Sigmoid colon (tissue), 7 donors: ENCODE results near the gene NLGN4Y. TPM values are rescaled to one million over a fixed set of nuclear protein-coding genes. Genes with fewer than 3 reads are reported as not detected.
A peak's percentile ranks its signal among the peaks of the same experiment; 100 is the strongest.
"Not testable (repeated sequence)": the region's sequence is repeated elsewhere in the genome, so short reads cannot be mapped to it uniquely, and the experiment has no call there.

Experiments
- DNase-seq: peaks from one replicate; pipeline ENCODE4 v3.0.0-alpha.2; 2019
- H3K27ac ChIP-seq, 4 donors: fragments of 200-600 bp; sonication (generic); one replicate each; pipeline ENCODE4 v1.5.1; 2016 to 2019; ENCODE audit warnings: mild to moderate bottlenecking in 1 of 4
- H3K27me3 ChIP-seq, 3 donors: fragments of 200-600 bp; sonication (generic); one replicate each; pipeline ENCODE4 v1.5.1; 2019; ENCODE audit warnings: mild to moderate bottlenecking in 1 of 3
- H3K36me3 ChIP-seq, 4 donors: fragments of 200-600 bp; sonication (generic); one replicate each; pipeline ENCODE4 v1.5.1; 2016 to 2019
- H3K4me1 ChIP-seq, 4 donors: fragments of 200-600 bp; sonication (generic); one replicate each; pipeline ENCODE4 v1.5.1; 2017 to 2019
- H3K4me3 ChIP-seq, 4 donors: fragments of 200-600 bp; sonication (generic); one replicate each; pipeline ENCODE4 v1.5.1; 2017 to 2019; ENCODE audit warnings: mild to moderate bottlenecking in 2 of 4, moderate library complexity in 1 of 4
- H3K9me3 ChIP-seq, 4 donors: fragments of 200-600 bp in 3 of 4; sonication (generic) in 3 of 4; one replicate each; pipeline versions ENCODE4 v1.5.1 to v1.6.1; 2013 to 2019
- EP300 ChIP-seq, 4 donors: sonication (generic); formaldehyde crosslinking; IDR thresholded peaks; one replicate each; pipeline ENCODE4 v1.6.1; 2017; ENCODE audit warnings: antibody characterized with exemption in 4 of 4
- POLR2A ChIP-seq, 2 donors: fragments of 450-650 bp; IDR thresholded peaks; one replicate each; pipeline ENCODE4 v1.6.1; 2016; ENCODE audit warnings: antibody characterized with exemption in 2 of 2, mild to moderate bottlenecking in 2 of 2, moderate library complexity in 2 of 2
- POLR2AphosphoS5 ChIP-seq, 4 donors: sonication (generic); formaldehyde crosslinking; IDR thresholded peaks; one replicate each; pipeline ENCODE4 v1.6.1; 2017; ENCODE audit warnings: antibody characterized with exemption in 4 of 4
- WGBS, 2 donors: extraction: QIAGEN DNeasy Blood & Tissue Kit; methylation state at CpG; one replicate each; pipeline ENCODE4 v1.1.7; 2013; 5-methylcytosine and 5-hydroxymethylcytosine counted together
- intact Hi-C: fragments of 100-400 bp; cut with DNase I; formaldehyde crosslinking; loops from one replicate; pipeline ENCODE4 v1.15.1; 2023
- polyA plus RNA-seq, 3 donors: library from polyadenylated mRNA; stranded (reverse); fragments of 200-250 nt; gene quantifications; one replicate each; pipeline ENCODE4 v1.2.3, GENCODE V29; 2013
- total RNA-seq, 4 donors: library from RNA; depleted of rRNA; stranded (reverse); fragments of >200 nt; gene quantifications; one replicate each; pipeline ENCODE4 v1.1.0, GENCODE V29; 2016
- TF ChIP-seq, protein P1 (sequence below), 4 experiments: fragments of 450-650 bp in 3 of 4; fragments of 200-600 bp in 1 of 4; IDR thresholded peaks; one replicate each; pipeline ENCODE4 v1.5.1; 2016 to 2019; ENCODE audit warnings: antibody characterized with exemption in 4 of 4, mild to moderate bottlenecking in 3 of 4, moderate library complexity in 2 of 4
- donor health status: healthy with polysubstance abuse.
- donor health status: Bipolar disorder and iron deficiency.
- donor health status: healthy.

The NLGN4Y gene
- total and polyA plus RNA-seq, 7 donors = under 0.01 to 46.8 (median 11.0) TPM; not detected in 3

DNA sequence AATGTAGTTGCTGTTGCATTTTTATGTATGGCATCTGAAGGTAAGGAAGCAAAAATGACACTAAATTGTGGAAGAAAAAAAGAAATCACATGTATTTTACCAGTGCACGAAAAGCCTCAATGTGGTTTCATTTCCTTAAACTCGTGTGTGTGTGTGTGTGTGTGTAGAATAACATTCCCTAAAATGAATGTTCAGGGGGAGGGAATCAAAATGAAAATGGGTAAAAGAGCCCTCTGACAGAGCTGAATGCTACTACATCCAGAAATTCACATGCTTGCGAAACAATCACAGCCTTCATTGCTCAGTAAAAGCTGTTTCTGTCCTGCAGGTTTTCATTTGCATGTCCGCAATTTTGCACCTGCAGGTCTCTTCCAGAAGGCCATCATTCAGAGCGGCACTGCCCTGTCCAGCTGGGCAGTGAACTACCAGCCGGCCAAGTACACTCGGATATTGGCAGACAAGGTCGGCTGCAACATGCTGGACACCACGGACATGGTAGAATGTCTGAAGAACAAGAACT is 305.1 kb downstream of the NLGN4Y start:
- no peak for DNase-seq
- Histone ChIP-seq H3K36me3 (no peaks in the 10 kb centered on the region), H3K4me1 (no peaks in the 10 kb centered on the region), H3K27me3 (no peaks in the 10 kb centered on the region), H3K4me3 (no peak overlapping the region), H3K27ac (no peak overlapping the region), H3K9me3 (no peaks in the 10 kb centered on the region)
- TF ChIP-seq POLR2A (IDR thresholded peaks at IDR 0.05) (no peak), POLR2AphosphoS5 (IDR thresholded peaks at IDR 0.05) (no peak), EP300 (IDR thresholded peaks at IDR 0.05) (no peak)
- TF ChIP-seq, protein P1, sequence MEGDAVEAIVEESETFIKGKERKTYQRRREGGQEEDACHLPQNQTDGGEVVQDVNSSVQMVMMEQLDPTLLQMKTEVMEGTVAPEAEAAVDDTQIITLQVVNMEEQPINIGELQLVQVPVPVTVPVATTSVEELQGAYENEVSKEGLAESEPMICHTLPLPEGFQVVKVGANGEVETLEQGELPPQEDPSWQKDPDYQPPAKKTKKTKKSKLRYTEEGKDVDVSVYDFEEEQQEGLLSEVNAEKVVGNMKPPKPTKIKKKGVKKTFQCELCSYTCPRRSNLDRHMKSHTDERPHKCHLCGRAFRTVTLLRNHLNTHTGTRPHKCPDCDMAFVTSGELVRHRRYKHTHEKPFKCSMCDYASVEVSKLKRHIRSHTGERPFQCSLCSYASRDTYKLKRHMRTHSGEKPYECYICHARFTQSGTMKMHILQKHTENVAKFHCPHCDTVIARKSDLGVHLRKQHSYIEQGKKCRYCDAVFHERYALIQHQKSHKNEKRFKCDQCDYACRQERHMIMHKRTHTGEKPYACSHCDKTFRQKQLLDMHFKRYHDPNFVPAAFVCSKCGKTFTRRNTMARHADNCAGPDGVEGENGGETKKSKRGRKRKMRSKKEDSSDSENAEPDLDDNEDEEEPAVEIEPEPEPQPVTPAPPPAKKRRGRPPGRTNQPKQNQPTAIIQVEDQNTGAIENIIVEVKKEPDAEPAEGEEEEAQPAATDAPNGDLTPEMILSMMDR (IDR thresholded peaks at IDR 0.05) = no peak
- intact Hi-C loops = no loop called here
- 89 to 91% methylated on average over 9 of the region's 9 CpGs for WGBS, 2 donors

DNA sequence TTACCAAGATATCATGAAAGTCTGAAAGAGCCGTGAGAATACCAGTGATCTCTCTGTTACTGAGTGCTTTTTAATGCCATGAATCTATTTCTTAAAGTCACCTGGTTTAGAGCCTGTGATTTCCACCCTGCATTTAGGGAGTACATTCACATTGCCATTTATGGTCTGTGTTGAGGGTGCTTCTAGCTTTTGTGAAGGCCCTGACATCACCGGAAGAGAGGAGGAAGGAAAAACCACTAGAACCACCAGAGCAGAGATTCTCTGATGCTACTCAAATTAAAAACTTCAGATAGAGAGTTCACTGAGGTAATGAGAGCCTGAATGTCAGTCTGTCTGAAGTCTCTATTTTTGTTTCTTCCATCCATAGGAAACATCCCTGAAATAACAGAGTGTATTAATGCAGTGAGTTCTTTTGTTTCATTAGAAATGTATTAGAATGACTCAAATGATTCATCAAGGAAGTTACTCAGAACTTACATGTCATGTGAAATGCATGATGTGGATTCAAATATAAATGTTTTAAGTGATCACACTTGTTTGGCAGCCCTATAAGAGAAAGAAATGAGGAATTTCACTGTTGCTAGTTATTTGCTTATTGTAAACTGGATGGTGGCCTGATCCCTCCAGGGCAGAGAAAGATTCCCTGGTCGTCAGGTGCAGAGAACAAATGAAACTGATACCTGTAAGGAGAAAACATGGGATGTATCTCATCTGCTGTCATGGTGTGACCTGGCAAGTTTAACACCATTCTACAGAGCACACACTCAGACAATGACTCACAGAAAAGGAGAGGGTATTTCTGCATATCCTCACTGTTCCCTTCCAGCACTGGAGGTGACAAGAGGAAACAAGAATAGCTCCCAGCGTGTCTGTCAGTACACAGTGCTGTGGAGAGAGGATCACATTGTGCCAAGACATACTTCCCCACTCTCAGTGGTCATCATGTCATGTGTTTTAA is 310.1 kb downstream of the NLGN4Y start:
- Histone ChIP-seq H3K27me3 (no peaks in the 10 kb centered on the region), H3K27ac (no peak overlapping the region), H3K4me1 (no peaks in the 10 kb centered on the region), H3K36me3 (no peaks in the 10 kb centered on the region), H3K9me3 (no peaks in the 10 kb centered on the region), H3K4me3 (no peak overlapping the region)
- 64 to 72% methylated on average over 4 of the region's 4 CpGs for WGBS, 2 donors
- DNase-seq = no peak
- TF ChIP-seq POLR2AphosphoS5 (IDR thresholded peaks at IDR 0.05) (peak in 1 of 4 donors; percentile 38), EP300 (IDR thresholded peaks at IDR 0.05) (no peak)
- intact Hi-C loops = no loop called here

DNA sequence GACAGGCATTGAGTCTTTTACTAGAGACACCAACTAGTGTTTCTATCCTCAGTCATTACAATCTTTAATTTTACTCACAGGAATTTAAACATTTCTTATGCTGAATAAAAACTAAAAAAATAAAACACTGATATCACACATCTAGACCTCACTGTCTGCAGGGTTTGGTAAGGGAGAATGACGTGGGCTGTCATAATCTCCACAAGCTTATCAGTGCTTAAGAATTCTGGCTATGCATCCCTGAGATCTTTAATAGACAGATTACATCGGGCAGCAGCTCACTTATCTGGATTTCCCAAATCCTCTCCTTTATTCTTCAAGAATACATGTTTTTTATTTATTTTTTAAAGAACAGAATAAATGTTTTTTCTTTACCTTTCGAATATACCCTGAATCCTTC is 313.1 kb downstream of the NLGN4Y start:
- H3K36me3 ChIP-seq = peaks cover 0 to 5% (median 0%) of the 10 kb centered on the region in 4 donors
- no peaks in the 10 kb centered on the region for H3K9me3 ChIP-seq
- no peak overlapping the region for H3K27ac ChIP-seq
- H3K4me3 ChIP-seq = no peak overlapping the region
- 83 to 88% methylated on average over 3 of the region's 3 CpGs for WGBS, 2 donors
- H3K4me1 ChIP-seq = no peaks in the 10 kb centered on the region
- no peaks in the 10 kb centered on the region for H3K27me3 ChIP-seq
- TF ChIP-seq, protein P1 (IDR thresholded peaks at IDR 0.05) = no peak
- no peak for TF ChIP-seq EP300 (IDR thresholded peaks at IDR 0.05)
- no peak for TF ChIP-seq POLR2A (IDR thresholded peaks at IDR 0.05)
- no peak for TF ChIP-seq POLR2AphosphoS5 (IDR thresholded peaks at IDR 0.05)
- intact Hi-C loops = no loop called here
- no peak for DNase-seq

DNA sequence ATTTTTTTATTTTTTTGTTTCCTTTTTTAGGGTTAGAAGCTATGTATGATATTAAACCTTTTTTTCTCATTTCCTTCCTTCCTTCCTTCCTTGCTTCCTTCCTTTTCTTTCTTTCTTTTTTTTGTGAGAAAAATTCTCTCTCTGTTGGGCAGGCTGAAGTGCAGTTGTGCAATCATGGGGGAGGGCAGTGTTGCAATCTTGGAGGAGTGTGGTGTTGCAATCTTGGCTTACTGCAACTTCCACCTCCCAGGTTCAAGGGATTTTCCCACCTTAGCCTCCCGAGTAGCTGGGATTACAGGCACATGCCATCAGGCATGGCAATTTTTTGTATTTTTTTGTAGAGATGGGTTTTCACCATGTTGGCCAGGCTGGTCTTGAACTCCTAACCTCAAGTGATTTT is 326.4 kb downstream of the NLGN4Y start:
- DNase-seq = no peak
- TF ChIP-seq EP300 (IDR thresholded peaks at IDR 0.05) = no peak
- TF ChIP-seq POLR2A (IDR thresholded peaks at IDR 0.05) = no peak
- TF ChIP-seq POLR2AphosphoS5 (IDR thresholded peaks at IDR 0.05) = no peak
- TF ChIP-seq, protein P1 (IDR thresholded peaks at IDR 0.05) = no peak
- intact Hi-C loops = no loop called here

DNA sequence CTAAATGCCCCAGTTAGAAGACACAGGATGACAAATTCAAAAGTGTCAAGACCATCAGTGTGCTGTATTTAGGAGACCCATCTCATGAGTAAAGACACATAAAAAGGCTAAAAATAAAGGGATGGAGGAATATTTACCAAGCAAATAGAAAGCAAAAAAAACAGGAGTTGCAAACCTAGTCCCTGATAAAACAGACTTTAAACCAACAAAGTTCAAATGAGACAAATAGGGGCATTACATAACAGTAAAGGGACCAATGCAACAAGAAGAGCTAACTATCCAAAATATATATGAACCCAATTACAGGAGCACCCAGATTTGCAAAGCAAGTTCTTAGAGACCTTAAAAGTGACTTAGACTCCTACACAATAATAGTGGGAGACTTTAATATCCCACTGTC is 336.1 kb downstream of the NLGN4Y start:
- TF ChIP-seq EP300 (IDR thresholded peaks at IDR 0.05) (no peak), POLR2A (IDR thresholded peaks at IDR 0.05) (no peak), POLR2AphosphoS5 (IDR thresholded peaks at IDR 0.05) (no peak)
- TF ChIP-seq, protein P1 (IDR thresholded peaks at IDR 0.05) = no peak

More for the DNA sequence above, 326.4 kb downstream of the NLGN4Y start:
- no peaks in the 10 kb centered on the region for H3K27me3 ChIP-seq
- WGBS, 2 donors = 48 to 62% methylated on average over 1 of the region's 1 CpG
- H3K9me3 ChIP-seq = no peaks in the 10 kb centered on the region
- no peak overlapping the region for H3K4me3 ChIP-seq
- H3K27ac ChIP-seq = no peak overlapping the region
- no peaks in the 10 kb centered on the region for H3K4me1 ChIP-seq
- no peaks in the 10 kb centered on the region for H3K36me3 ChIP-seq

DNA sequence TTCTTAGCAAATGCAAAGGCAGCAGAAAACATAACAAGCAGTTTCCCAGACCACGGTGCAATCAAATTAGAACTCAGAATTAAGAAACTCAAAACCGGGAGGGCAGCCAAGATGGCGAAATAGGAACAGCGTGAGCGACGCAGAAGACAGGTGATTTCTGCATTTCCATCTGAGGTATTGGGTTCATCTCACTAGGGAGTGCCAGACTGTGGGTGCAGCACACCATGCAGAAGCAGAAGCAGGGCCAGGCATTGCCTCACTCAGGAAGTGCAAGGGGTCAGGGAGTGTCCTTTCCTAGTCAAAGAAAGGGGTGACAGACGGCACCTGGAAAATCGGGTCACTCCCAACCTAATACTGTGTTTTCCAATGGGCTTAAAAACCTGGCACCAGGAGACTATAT is 336.7 kb downstream of the NLGN4Y start:
- 73 to 78% methylated on average over 8 of the region's 8 CpGs for WGBS, 2 donors
- intact Hi-C loops, H3K4me3 ChIP-seq, H3K27ac ChIP-seq, DNase-seq, H3K27me3 ChIP-seq, H3K36me3 ChIP-seq, H3K4me1 ChIP-seq, H3K9me3 ChIP-seq: not testable (repeated sequence)

More for the DNA sequence above, 336.1 kb downstream of the NLGN4Y start:
- Histone ChIP-seq H3K4me3 (no peak overlapping the region), H3K27me3 (no peaks in the 10 kb centered on the region), H3K36me3 (no peaks in the 10 kb centered on the region), H3K9me3 (no peaks in the 10 kb centered on the region), H3K27ac (no peak overlapping the region), H3K4me1 (no peaks in the 10 kb centered on the region)
- DNase-seq = no peak
- intact Hi-C loops = no loop called here
